ENCODE data around the gene EEF2K. TPM values are rescaled to one million over a fixed set of nuclear protein-coding genes. Genes with fewer than 3 reads are reported as not detected.
A peak's percentile ranks its signal among the peaks of the same experiment; 100 is the strongest.

EEF2K gene
- total and polyA plus RNA-seq, 2 of the 13 experiments (the other 11 are each of a cell fraction or from before 2014, with no cell fraction given) = 22.0 to 23.8 TPM

- 0 out of 2 replicates have a peak, but pooled peaks have one; percentile 44 for TF ChIP-seq IRF9 (CRISPR knock-in tag; IDR thresholded peaks at IDR 0.05; ENCODE audit: borderline replicate concordance)
- TF ChIP-seq, protein P1, sequence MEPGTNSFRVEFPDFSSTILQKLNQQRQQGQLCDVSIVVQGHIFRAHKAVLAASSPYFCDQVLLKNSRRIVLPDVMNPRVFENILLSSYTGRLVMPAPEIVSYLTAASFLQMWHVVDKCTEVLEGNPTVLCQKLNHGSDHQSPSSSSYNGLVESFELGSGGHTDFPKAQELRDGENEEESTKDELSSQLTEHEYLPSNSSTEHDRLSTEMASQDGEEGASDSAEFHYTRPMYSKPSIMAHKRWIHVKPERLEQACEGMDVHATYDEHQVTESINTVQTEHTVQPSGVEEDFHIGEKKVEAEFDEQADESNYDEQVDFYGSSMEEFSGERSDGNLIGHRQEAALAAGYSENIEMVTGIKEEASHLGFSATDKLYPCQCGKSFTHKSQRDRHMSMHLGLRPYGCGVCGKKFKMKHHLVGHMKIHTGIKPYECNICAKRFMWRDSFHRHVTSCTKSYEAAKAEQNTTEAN (CRISPR knock-in tag; conservative IDR thresholded peaks at IDR 0.05) = 0 out of 2 replicates have a peak, but pooled peaks have one; percentile 37
- TF ChIP-seq GATAD2A (CRISPR knock-in tag; IDR thresholded peaks at IDR 0.05) = peak; percentile 46; the same call in 1 of the 2 replicates
- TF ChIP-seq CEBPG (CRISPR knock-in tag; IDR thresholded peaks at IDR 0.05) = peak; percentile 30
- no peak for TF ChIP-seq ZNF740 (CRISPR knock-in tag; IDR thresholded peaks at IDR 0.05)
- no peak for TF ChIP-seq KLF15 (CRISPR knock-in tag; IDR thresholded peaks at IDR 0.05; ENCODE audit: borderline replicate concordance)
- TF ChIP-seq, protein P2, sequence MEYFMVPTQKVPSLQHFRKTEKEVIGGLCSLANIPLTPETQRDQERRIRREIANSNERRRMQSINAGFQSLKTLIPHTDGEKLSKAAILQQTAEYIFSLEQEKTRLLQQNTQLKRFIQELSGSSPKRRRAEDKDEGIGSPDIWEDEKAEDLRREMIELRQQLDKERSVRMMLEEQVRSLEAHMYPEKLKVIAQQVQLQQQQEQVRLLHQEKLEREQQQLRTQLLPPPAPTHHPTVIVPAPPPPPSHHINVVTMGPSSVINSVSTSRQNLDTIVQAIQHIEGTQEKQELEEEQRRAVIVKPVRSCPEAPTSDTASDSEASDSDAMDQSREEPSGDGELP (IDR thresholded peaks at IDR 0.05; ENCODE audit: borderline replicate concordance, low read depth) = 0 out of 2 replicates have a peak, but pooled peaks have one; percentile 20
- no peak for TF ChIP-seq ZNF34 (CRISPR knock-in tag; IDR thresholded peaks at IDR 0.05; ENCODE audit: borderline replicate concordance)
- TF ChIP-seq ZFAT (CRISPR knock-in tag; conservative IDR thresholded peaks at IDR 0.05) = no peak
- peak; percentile 52; the same call in 1 of the 2 replicates for TF ChIP-seq DMAP1 (CRISPR knock-in tag; IDR thresholded peaks at IDR 0.05)
- no peak for TF ChIP-seq HMG20B (CRISPR knock-in tag; conservative IDR thresholded peaks at IDR 0.05)
- TF ChIP-seq HNF4G (IDR thresholded peaks at IDR 0.05; ENCODE audit: borderline replicate concordance, low read depth, low read length) = peak; percentile 54; the same call in 1 of the 2 replicates
- TF ChIP-seq HNF4G (CRISPR knock-in tag; IDR thresholded peaks at IDR 0.05; ENCODE audit: borderline replicate concordance, low read depth) = no peak
- TF ChIP-seq SIN3A (IDR thresholded peaks at IDR 0.05; ENCODE audit: borderline replicate concordance, low read depth, low read length) = no peak
- no peak for TF ChIP-seq ZNF546 (CRISPR knock-in tag; conservative IDR thresholded peaks at IDR 0.05)
- TF ChIP-seq ZXDC (CRISPR knock-in tag; IDR thresholded peaks at IDR 0.05) = 0 out of 2 replicates have a peak, but pooled peaks have one; percentile 49
- TF ChIP-seq ZEB1 (IDR thresholded peaks at IDR 0.05; ENCODE audit: insufficient replicate concordance, low read depth) = peak; percentile 94
- TF ChIP-seq SSRP1 (CRISPR knock-in tag; IDR thresholded peaks at IDR 0.05) = peak; percentile 89; the same call in 1 of the 2 replicates
- 0 out of 2 replicates have a peak, but pooled peaks have one; percentile 27 for TF ChIP-seq LCORL (IDR thresholded peaks at IDR 0.05)
- TF ChIP-seq LCORL (CRISPR knock-in tag; IDR thresholded peaks at IDR 0.05) = peak; percentile 78
- peak; percentile 49 for TF ChIP-seq MAFF (IDR thresholded peaks at IDR 0.05; ENCODE audit: low read depth, low read length)
- TF ChIP-seq TMF1 (CRISPR knock-in tag; IDR thresholded peaks at IDR 0.05; ENCODE audit: low read depth) = no peak
- no peak for TF ChIP-seq CBX2 (IDR thresholded peaks at IDR 0.05; ENCODE audit: low read depth, low read length)
- TF ChIP-seq CBX2 (CRISPR knock-in tag; IDR thresholded peaks at IDR 0.05; ENCODE audit: low read depth) = no peak
- TF ChIP-seq ZNF891 (CRISPR knock-in tag; IDR thresholded peaks at IDR 0.05) = 0 out of 2 replicates have a peak, but pooled peaks have one; percentile 33
Observed at GRCh38 chr16:22232277-22233036, 26.4 kb downstream of the EEF2K start (continued).

All from HepG2 (cell line).